ENCODE data around the gene NECAP2.
"Not testable (repeated sequence)": the region's sequence is repeated elsewhere in the genome, so short reads cannot be mapped to it uniquely, and the experiment has no call there.

Gene NECAP2

GRCh38 chr1:16461681-16462080, 21.2 kb downstream of the NECAP2 start:
- no peak for DNase-seq (ENCODE audit: low spot score)

DNA sequence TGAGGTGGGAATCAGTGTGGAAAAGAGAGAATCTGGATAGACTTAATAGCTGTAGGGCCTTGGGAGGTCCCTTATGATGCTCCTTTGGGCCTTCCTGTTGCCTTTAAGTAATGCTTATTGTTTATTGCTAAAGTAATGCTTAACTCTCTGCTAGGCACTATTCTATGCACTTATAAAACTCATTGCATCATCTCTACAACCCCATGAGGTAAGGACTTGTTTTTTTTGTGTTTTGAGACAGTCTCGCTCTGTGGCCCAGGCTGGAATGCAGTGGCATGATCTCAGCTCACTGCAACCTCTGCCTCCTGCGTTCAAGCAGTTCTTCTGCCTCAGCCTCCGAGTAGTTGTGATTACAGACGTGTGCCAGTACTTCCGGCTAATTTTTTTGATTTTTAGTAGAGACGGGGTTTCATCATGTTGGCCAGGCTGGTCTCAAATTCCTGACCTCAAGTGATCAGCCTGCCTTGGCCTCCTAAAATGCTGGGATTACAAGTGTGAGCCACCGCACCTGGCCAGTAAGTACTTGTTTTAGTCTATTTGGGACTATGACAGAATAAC, 22.3 kb downstream of the NECAP2 start:
- DNase-seq (ENCODE audit: low spot score): no peak

GRCh38 chr1:16464917-16465625, 24.5 kb downstream of the NECAP2 start:
- DNase-seq (ENCODE audit: low spot score): no peak

- no peak for DNase-seq (ENCODE audit: low spot score)
Measured at GRCh38 chr1:16468558-16468957, 28.0 kb downstream of the NECAP2 start.

GRCh38 chr1:16474166-16474800, 33.8 kb downstream of the NECAP2 start:
- no peak for DNase-seq (ENCODE audit: low spot score)

- DNase-seq (ENCODE audit: low spot score): peak; percentile 47
Measured at GRCh38 chr1:16474891-16475290, 34.4 kb downstream of the NECAP2 start.

DNA sequence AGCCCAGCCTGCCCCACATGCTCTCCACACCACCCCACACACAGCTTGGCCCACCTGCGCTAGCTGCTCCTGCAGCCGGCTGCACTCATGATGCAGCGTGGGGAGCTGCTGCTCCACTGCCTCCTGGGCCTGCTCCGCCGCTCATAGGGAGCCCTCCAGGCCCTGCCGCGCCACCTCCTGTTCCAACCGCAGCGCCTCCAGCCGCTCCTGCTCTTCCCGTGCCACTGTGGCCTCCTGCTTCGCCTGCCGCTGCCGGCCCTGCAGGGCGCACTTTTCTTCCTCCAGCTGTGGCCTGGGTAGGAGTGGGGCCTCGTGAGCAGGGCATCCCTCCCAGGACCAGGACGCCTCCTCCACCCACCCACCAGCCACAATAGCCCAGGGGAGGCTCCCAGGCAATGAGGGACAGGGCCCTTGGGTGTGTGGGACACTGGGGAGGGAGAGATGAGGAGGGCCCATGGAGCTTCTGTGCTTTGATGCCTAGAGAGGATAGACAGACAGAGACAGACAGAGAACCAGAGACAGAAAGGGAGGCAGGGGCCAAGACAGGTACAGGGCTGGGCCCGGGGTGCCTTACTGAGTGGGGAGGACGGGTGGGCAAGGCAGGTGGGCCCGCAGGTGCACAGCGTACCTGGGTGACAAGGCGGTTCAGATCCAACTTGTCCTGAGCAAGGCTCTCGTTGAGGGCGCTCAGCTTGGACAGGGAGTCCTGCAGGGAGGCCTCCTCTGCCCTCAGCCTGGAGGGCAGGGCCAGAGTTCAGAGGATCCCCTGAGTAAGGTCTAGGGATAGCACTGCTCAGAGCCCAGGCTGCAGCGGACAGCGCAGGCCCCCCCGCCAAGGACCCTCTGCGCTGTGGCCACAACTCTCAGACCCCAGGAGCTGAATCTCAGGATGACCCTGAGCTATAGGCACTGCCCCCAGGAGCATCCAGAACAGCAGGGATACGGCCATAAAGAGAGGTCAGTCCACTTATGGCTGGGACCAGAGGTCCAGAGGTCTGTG, 35.5 kb downstream of the NECAP2 start:
- not testable (repeated sequence) for DNase-seq (ENCODE audit: low spot score)

DNA sequence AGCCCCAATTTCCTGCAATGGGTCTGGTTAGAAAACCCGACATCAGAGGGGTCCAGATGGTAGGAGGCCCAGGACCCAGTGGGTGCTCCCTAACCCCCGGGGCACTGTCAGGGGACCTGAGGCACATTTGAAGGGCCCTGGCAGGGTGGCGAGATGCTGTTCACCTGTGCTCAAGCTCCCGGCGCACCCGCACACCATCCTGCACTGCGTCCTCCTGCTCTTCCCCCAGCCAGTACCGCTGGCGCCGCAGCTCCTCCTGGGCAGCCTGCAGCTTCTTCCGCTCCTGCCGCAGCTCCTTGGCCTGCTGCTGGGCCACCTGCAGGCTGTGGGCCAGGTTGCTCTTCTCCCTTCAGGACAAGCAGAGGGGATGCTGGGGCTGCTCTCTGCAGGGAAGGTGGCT, 37.6 kb downstream of the NECAP2 start:
- DNase-seq (ENCODE audit: low spot score): no peak

DNA sequence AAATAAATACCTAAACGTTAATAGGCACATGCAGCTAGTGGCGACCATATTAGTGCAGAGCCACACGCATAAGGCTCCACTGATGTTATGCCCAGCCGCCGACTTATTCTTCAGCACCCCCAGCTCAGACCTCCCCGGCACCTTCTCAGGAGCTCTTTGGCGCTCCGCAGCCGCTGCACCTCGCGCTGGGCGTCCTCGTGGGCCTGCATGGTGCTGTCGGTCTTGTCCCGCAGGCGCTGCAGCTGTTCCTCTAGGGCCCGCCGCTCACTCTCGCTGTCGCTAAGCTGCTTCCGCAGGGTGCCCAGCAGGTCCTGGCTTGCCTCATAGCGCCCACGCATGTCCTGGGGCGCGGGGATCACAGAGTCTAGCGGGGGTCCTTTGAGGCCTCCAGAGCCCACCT, 42.6 kb downstream of the NECAP2 start:
- not testable (repeated sequence) for DNase-seq (ENCODE audit: low spot score)

DNA sequence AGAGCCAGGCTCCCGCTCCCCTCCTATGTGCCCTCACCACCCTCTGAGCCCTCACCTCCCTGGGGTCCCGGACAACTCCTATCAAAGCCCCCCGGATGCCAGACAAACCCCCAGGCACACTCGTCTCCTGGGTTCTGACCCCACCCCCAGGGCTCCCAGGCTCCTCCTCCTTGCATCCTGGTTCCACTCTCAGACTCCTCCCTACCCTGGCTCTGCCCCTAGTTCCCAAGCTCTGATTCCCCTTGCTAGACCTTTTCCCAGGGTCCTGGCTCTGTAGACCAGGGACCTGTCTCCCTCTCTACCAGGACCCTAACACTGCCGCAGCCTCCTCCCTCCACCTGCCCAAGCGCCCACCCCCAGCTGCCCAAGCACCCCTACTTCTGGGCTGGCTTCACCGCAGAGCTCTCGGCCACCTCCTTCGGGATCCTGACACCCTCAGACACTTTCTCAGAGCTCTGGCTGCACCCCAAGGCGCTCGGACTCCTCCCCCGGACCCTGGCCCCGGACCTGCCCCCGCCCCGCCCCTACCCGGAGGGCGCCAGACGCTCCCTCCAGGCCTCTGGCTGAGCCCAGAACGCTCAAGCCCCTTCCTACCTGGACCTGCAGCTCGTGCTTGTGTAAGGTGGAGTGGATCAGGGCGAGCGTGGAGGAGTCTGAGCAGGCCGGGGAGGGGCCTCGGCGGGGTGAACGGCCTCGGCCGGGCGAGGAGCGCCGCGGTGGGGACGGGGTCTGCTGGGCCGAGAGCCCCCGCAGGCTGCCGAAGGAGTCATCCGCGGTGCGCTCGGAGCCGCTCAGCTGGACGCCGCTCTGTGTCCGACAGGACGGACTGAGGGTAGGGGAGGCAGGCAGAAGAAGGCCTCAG, 43.3 kb downstream of the NECAP2 start:
- not testable (repeated sequence) for DNase-seq (ENCODE audit: low spot score)

DNA sequence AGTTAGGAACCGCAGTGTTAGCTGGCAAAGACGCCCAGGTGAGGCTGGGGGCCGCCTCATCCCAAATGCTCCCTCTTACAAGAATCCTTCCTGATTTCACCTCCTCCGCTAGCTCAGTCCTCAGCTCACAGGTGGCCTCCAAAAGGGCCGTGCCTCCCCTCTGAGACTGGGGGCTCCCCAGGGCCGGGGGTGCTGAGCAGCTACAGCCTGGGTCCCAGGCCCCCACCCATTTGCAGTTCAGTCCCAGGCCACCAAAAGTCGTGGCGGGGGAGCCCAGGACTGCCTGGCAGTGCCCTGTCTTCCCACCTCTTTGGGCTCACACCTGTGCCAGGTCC, 43.9 kb downstream of the NECAP2 start:
- no peak for DNase-seq (ENCODE audit: low spot score)

DNA sequence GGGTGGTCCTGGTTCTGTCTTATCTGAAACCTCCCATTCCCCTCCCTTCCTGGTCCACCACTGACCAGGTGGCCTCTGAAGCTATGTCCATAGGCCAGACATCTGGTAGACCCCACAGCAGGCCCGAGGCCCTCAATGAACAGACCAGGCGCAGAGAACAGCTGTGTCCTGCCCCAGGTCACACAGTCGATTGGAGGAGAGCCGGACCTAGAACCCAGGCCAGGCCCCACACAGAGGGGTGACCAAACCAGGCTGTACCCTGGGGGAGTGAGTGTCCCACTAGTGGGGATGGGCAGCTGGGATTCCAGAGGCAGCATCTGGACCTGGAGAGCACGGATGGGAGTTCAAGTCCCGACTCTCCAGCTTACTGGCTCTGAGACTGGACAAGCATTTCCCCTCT, 44.4 kb downstream of the NECAP2 start:
- no peak for DNase-seq (ENCODE audit: low spot score)

DNA sequence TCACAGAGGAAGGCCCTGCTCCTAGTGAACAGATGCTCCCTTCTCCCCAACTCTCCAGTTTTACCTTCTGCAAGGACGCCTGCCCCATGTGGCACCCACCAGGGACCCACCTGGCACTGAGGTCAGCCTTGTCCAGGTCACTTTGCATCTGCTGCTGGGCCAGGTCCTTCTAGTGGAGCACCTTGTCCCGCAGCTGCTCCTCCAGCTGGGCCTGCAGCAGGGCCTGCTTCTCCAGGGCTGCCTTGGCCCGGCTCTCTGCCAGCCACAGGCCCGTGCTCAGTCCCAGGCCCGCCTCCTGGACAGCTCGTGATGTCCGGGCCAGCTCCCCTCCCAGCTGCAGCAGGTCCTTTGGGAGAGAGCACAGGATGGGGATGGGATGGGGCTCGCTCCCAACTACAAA, 45.8 kb downstream of the NECAP2 start:
- not testable (repeated sequence) for DNase-seq (ENCODE audit: low spot score)

DNA sequence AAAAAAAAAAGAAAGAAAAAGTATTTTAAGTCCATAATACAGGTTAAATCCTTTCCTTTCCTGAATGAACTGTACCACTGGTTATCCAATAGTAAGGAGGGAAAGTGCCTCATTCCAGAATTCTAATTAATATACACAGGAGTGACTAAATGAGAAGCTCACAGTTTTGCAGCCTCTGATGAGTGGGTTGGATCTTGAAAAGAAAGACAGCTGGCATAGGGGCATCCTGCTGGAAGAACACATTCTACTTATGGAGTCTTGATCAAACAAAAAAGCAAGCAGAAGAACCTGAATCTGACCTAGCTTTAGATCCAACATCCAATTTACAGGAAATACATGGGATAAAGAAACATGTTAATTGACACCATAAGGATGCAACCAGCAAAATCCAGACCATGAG, 46.5 kb downstream of the NECAP2 start:
- not testable (repeated sequence) for DNase-seq (ENCODE audit: low spot score)

GRCh38 chr1:16489195-16489880, 48.8 kb downstream of the NECAP2 start:
- DNase-seq (ENCODE audit: low spot score): not testable (repeated sequence)

GRCh38 chr1:16491056-16491675, 50.6 kb downstream of the NECAP2 start:
- DNase-seq (ENCODE audit: low spot score): no peak

- DNase-seq (ENCODE audit: low spot score): not testable (repeated sequence)
Measured at GRCh38 chr1:16492937-16493336, 52.4 kb downstream of the NECAP2 start.

DNA sequence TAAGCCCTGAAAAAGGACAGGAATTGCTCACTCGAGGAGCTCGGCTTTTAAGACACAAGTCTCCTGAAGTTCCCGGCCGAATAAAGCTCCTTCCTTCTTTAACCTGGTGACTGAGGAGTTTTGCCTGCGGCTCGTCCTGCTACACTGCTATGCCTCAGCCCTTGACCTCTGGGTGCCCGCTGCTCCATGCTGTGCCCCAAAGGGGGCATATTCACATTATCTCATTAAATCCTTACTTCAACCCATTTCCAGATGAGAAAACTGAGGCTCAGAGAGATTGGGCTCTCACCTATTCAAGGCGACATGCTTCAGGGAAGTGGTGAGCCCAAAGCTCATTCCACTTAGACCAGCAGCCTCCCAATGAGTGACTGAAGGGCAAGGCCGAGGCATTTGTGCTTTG, 53.2 kb downstream of the NECAP2 start:
- not testable (repeated sequence) for DNase-seq (ENCODE audit: low spot score)

GRCh38 chr1:16497474-16497904, 57.0 kb downstream of the NECAP2 start:
- DNase-seq (ENCODE audit: low spot score): not testable (repeated sequence)

- DNase-seq (ENCODE audit: low spot score): not testable (repeated sequence)
Measured at GRCh38 chr1:16498047-16498446, 57.5 kb downstream of the NECAP2 start.

Data from D341Med (cell line).